SK-N-SH treated with all-trans-retinoic acid at 6 μM for 48 hours (cell line): Measurements from ENCODE around the gene HDAC8.

ENCODE experiments used
- ATAC-seq: fragments of 200-7000 bp; cut with Tn5 transposase; 3 replicates; pipeline ENCODE4 v1.9.1; 2020; ENCODE audit warnings: mild to moderate bottlenecking, moderate library complexity
- ARNTL ChIP-seq: fragments of 450-650 bp; formaldehyde crosslinking; IDR thresholded peaks from 2 replicates; pipeline ENCODE4 v1.5.0; 2020; ENCODE audit warnings: low read depth, mild to moderate bottlenecking, moderate library complexity, borderline replicate concordance
- BACH2 ChIP-seq: fragments of 250-450 bp; sonication (Bioruptor Pico); IDR thresholded peaks from 2 replicates; pipeline ENCODE4 v1.9.0; 2021; ENCODE audit warnings: mild to moderate bottlenecking, borderline replicate concordance
- CREB5 ChIP-seq: fragments of 250-450 bp; sonication (Bioruptor Pico); IDR thresholded peaks from 2 replicates; pipeline ENCODE4 v1.5.1; 2020; ENCODE audit warnings: low read depth, mild to moderate bottlenecking, moderate library complexity
- CSDC2 ChIP-seq: fragments of 250-450 bp; sonication (Bioruptor Pico); IDR thresholded peaks from 2 replicates; pipeline ENCODE4 v1.5.0; 2020; ENCODE audit warnings: mild to moderate bottlenecking, moderate library complexity
- CSRNP3 ChIP-seq: fragments of 250-450 bp; sonication (Bioruptor Pico); IDR thresholded peaks from 2 replicates; pipeline ENCODE4 v1.5.1; 2021; ENCODE audit warnings: mild to moderate bottlenecking, moderate library complexity
- ESRRG ChIP-seq: fragments of 250-450 bp; sonication (Bioruptor Pico); IDR thresholded peaks from 2 replicates; pipeline ENCODE4 v1.6.1; 2021; ENCODE audit warnings: mild to moderate bottlenecking
- GLIS3 ChIP-seq: fragments of 250-450 bp; sonication (Bioruptor Pico); IDR thresholded peaks from 2 replicates; pipeline ENCODE4 v1.5.0; 2020; ENCODE audit warnings: mild to moderate bottlenecking, moderate library complexity
- OSR1 ChIP-seq: fragments of 250-450 bp; sonication (Bioruptor Pico); IDR thresholded peaks from 2 replicates; pipeline ENCODE4 v1.8.0; 2022; ENCODE audit warnings: moderate library complexity, mild to moderate bottlenecking, inconsistent platforms
- PPARA ChIP-seq: fragments of 250-450 bp; sonication (Bioruptor Pico); IDR thresholded peaks from 2 replicates; pipeline ENCODE4 v1.5.0; 2020; ENCODE audit warnings: mild to moderate bottlenecking, borderline replicate concordance
- RARB ChIP-seq: fragments of 250-450 bp; sonication (Bioruptor Pico); IDR thresholded peaks from 2 replicates; pipeline ENCODE4 v1.8.0; 2021; ENCODE audit warnings: mild to moderate bottlenecking, moderate library complexity
- TCF4 ChIP-seq: fragments of 250-450 bp; sonication (Bioruptor Pico); IDR thresholded peaks from 2 replicates; pipeline ENCODE4 v1.8.0; 2021; ENCODE audit warnings: mild to moderate bottlenecking, moderate library complexity, borderline replicate concordance
- TOX ChIP-seq: fragments of 250-450 bp; sonication (Bioruptor Pico); IDR thresholded peaks from 2 replicates; pipeline ENCODE4 v1.8.0; 2021; ENCODE audit warnings: mild to moderate bottlenecking, moderate library complexity, borderline replicate concordance
- ZC3H10 ChIP-seq: fragments of 250-450 bp; sonication (Bioruptor Pico); IDR thresholded peaks from 2 replicates; pipeline ENCODE4 v1.5.1; 2021; ENCODE audit warnings: mild to moderate bottlenecking, moderate library complexity
- ZFP3 ChIP-seq: fragments of 250-450 bp; sonication (Bioruptor Pico); IDR thresholded peaks from 2 replicates; pipeline ENCODE4 v1.5.0; 2020; ENCODE audit warnings: mild to moderate bottlenecking, moderate library complexity
- ZFP30 ChIP-seq: fragments of 450-650 bp; formaldehyde crosslinking; IDR thresholded peaks from 2 replicates; pipeline ENCODE4 v1.5.0; 2022; ENCODE audit warnings: mild to moderate bottlenecking, moderate library complexity
- ZNF70 ChIP-seq: fragments of 450-650 bp; formaldehyde crosslinking; IDR thresholded peaks from 2 replicates; pipeline ENCODE4 v1.5.0; 2020; ENCODE audit warnings: mild to moderate bottlenecking, moderate library complexity
- ZNF8 ChIP-seq: fragments of 450-650 bp; formaldehyde crosslinking; IDR thresholded peaks from 2 replicates; pipeline ENCODE4 v1.5.0; 2020; ENCODE audit warnings: mild to moderate bottlenecking, moderate library complexity
- TF ChIP-seq, protein P1 (sequence below): fragments of 250-450 bp; sonication (Bioruptor Pico); IDR thresholded peaks from 2 replicates; pipeline ENCODE4 v1.5.0; 2020; ENCODE audit warnings: mild to moderate bottlenecking, moderate library complexity
- TF ChIP-seq, protein P2 (sequence below): fragments of 250-450 bp; sonication (Bioruptor Pico); IDR thresholded peaks from 2 replicates; pipeline ENCODE4 v1.8.0; 2020; ENCODE audit warnings: mild to moderate bottlenecking, moderate library complexity, borderline replicate concordance

HDAC8 gene

GRCh38 chrX:72348247-72348979 is 224.2 kb downstream of the HDAC8 start:
- no peak for TF ChIP-seq ZNF8 (CRISPR knock-in tag)
- TF ChIP-seq ZFP30 (CRISPR knock-in tag) = no peak
- no peak for TF ChIP-seq TCF4 (CRISPR knock-in tag)
- no peak for TF ChIP-seq CSRNP3 (CRISPR knock-in tag)
- TF ChIP-seq OSR1 (CRISPR knock-in tag) = no peak
- TF ChIP-seq, protein P1, sequence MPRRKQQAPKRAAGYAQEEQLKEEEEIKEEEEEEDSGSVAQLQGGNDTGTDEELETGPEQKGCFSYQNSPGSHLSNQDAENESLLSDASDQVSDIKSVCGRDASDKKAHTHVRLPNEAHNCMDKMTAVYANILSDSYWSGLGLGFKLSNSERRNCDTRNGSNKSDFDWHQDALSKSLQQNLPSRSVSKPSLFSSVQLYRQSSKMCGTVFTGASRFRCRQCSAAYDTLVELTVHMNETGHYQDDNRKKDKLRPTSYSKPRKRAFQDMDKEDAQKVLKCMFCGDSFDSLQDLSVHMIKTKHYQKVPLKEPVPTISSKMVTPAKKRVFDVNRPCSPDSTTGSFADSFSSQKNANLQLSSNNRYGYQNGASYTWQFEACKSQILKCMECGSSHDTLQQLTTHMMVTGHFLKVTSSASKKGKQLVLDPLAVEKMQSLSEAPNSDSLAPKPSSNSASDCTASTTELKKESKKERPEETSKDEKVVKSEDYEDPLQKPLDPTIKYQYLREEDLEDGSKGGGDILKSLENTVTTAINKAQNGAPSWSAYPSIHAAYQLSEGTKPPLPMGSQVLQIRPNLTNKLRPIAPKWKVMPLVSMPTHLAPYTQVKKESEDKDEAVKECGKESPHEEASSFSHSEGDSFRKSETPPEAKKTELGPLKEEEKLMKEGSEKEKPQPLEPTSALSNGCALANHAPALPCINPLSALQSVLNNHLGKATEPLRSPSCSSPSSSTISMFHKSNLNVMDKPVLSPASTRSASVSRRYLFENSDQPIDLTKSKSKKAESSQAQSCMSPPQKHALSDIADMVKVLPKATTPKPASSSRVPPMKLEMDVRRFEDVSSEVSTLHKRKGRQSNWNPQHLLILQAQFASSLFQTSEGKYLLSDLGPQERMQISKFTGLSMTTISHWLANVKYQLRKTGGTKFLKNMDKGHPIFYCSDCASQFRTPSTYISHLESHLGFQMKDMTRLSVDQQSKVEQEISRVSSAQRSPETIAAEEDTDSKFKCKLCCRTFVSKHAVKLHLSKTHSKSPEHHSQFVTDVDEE (CRISPR knock-in tag) = no peak
- TF ChIP-seq ESRRG (CRISPR knock-in tag) = no peak
- no peak for TF ChIP-seq ZNF70 (CRISPR knock-in tag)
- no peak for TF ChIP-seq ARNTL
- TF ChIP-seq, all 23 proteins: peak for 0
- no peak for ATAC-seq

GRCh38 chrX:72347366-72347765 is 225.3 kb downstream of the HDAC8 start:
- ATAC-seq = no peak
- TF ChIP-seq, protein P1 (CRISPR knock-in tag) = no peak
- TF ChIP-seq TOX (CRISPR knock-in tag) = no peak
- TF ChIP-seq GLIS3 = no peak
- TF ChIP-seq ZNF70 (CRISPR knock-in tag) = no peak
- no peak for TF ChIP-seq ZC3H10 (CRISPR knock-in tag)
- TF ChIP-seq BACH2 = no peak
- no peak for TF ChIP-seq CSRNP3 (CRISPR knock-in tag)

DNA sequence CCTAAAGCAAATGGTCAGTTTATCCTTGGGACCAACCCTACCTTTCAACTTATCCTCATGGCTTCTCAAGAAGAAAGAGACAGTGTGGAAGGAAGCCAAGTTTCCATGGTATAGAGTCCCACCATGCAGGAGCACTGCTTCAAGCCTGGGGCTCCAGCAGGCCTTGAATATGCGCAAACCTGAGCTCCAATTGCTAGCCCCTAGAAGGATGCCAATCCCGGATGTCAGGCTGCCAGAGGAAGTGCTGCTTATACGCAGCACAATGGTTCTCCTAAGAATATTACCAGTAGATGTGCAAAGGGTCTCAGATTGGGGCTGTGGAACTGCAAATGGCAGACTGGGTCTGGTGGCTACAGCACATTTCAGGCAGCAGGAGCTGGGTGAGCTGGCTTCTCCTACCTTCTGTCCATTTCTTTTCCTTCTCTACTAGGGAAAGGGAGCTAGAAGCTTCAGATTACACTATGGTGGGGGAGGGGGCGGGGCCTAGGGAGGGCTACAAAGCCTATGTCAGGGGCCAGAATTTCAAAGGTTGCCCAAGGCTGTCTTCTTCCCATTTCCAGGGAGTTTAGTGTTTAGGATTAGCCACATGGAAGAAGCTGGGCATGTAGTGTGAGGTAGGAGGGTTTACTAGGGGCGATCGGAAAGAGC is 226.2 kb downstream of the HDAC8 start:
- ATAC-seq = no peak
- TF ChIP-seq RARB (CRISPR knock-in tag) = no peak
- no peak for TF ChIP-seq ZC3H10 (CRISPR knock-in tag)
- no peak for TF ChIP-seq ARNTL
- no peak for TF ChIP-seq CSDC2 (CRISPR knock-in tag)
- TF ChIP-seq, protein P1 (CRISPR knock-in tag) = no peak
- TF ChIP-seq CREB5 (CRISPR knock-in tag) = no peak
- TF ChIP-seq ZFP3 (CRISPR knock-in tag) = no peak
- TF ChIP-seq GLIS3 = no peak
- TF ChIP-seq CSRNP3 (CRISPR knock-in tag) = no peak
- TF ChIP-seq, protein P2, sequence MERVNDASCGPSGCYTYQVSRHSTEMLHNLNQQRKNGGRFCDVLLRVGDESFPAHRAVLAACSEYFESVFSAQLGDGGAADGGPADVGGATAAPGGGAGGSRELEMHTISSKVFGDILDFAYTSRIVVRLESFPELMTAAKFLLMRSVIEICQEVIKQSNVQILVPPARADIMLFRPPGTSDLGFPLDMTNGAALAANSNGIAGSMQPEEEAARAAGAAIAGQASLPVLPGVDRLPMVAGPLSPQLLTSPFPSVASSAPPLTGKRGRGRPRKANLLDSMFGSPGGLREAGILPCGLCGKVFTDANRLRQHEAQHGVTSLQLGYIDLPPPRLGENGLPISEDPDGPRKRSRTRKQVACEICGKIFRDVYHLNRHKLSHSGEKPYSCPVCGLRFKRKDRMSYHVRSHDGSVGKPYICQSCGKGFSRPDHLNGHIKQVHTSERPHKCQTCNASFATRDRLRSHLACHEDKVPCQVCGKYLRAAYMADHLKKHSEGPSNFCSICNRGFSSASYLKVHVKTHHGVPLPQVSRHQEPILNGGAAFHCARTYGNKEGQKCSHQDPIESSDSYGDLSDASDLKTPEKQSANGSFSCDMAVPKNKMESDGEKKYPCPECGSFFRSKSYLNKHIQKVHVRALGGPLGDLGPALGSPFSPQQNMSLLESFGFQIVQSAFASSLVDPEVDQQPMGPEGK (CRISPR knock-in tag) = no peak
- TF ChIP-seq ESRRG (CRISPR knock-in tag) = no peak
- no peak for TF ChIP-seq PPARA
